Transverse colon (tissue), 4 donors: ENCODE data around the gene MMD. TPM values are rescaled to one million over a fixed set of nuclear protein-coding genes. Genes with fewer than 3 reads are reported as not detected.

Experiments used
- DNase-seq: peaks from one replicate; pipeline ENCODE4 v3.0.0-alpha.2; 2019
- H3K27ac ChIP-seq, 4 donors: fragments of 200-600 bp; sonication (generic); 2 replicates each; pipeline ENCODE4 v1.5.1; 2016 to 2018; ENCODE audit warnings: inconsistent platforms in 4 of 4
- H3K27me3 ChIP-seq: fragments of 200-600 bp; sonication (generic); 2 replicates; pipeline ENCODE4 v1.5.1; 2017; ENCODE audit warnings: inconsistent platforms
- H3K36me3 ChIP-seq, 4 donors: fragments of 200-600 bp; sonication (generic); 2 replicates each; pipeline ENCODE4 v1.5.1; 2017 to 2019; ENCODE audit warnings: inconsistent platforms in 4 of 4
- H3K4me1 ChIP-seq, 4 donors: fragments of 200-600 bp; sonication (generic); 2 replicates each; pipeline ENCODE4 v1.5.1; 2017 to 2020; ENCODE audit warnings: inconsistent platforms in 4 of 4
- H3K4me3 ChIP-seq, 4 donors: fragments of 200-600 bp; sonication (generic); 1 replicate in 1 of 4; 2 replicates in 3 of 4; pipeline versions ENCODE4 v1.5.1 to v1.6.1; 2017 to 2019; ENCODE audit warnings: inconsistent platforms in 4 of 4
- H3K9me3 ChIP-seq, 2 donors: fragments of 200-600 bp; sonication (generic); 2 replicates each; pipeline ENCODE4 v1.5.1; 2017 to 2019; ENCODE audit warnings: inconsistent platforms in 2 of 2
- CTCF ChIP-seq, 5 experiments: fragments of 200-600 bp in 3 of 5; fragments of 450-650 bp in 2 of 5; sonication (generic) in 3 of 5; IDR thresholded peaks; 1 replicate in 2 of 5; 2 replicates in 3 of 5; pipeline ENCODE4 v1.5.1; 2016 to 2017; ENCODE audit warnings: antibody characterized with exemption in 5 of 5, inconsistent platforms in 3 of 5, mild to moderate bottlenecking in 2 of 5, moderate library complexity in 1 of 5
- EP300 ChIP-seq: sonication (generic); formaldehyde crosslinking; IDR thresholded peaks from one replicate; pipeline ENCODE4 v1.6.1; 2017; ENCODE audit warnings: antibody characterized with exemption, low read depth
- POLR2A ChIP-seq: fragments of 450-650 bp; IDR thresholded peaks from one replicate; pipeline ENCODE4 v1.6.1; 2016; ENCODE audit warnings: antibody characterized with exemption, mild to moderate bottlenecking, moderate library complexity
- POLR2AphosphoS5 ChIP-seq, 3 donors: sonication (generic); formaldehyde crosslinking; IDR thresholded peaks; one replicate each; pipeline ENCODE4 v1.6.1; 2016; ENCODE audit warnings: antibody characterized with exemption in 3 of 3
- WGBS, 2 donors: methylation state at CpG; one replicate each; pipeline ENCODE4 v1.1.5; 2018; ENCODE audit warnings: low coverage in 1 of 2; 5-methylcytosine and 5-hydroxymethylcytosine counted together
- in situ Hi-C, 4 donors: fragments of 200-750 bp; cut with MboI; loops; one replicate each; pipeline versions ENCODE4 v1.15.0 to v1.15.1; 2017; ENCODE audit warnings: low sequenced_read_pairs in 3 of 4, low pct_ligation_motif_present in 1 of 4, low pct_unique_long_range_greater_than_20kb in 1 of 4
- intact Hi-C: fragments of 100-400 bp; cut with DNase I; formaldehyde crosslinking; loops from one replicate; pipeline ENCODE4 v1.15.1; 2023; ENCODE audit warnings: low total_unique reads
- total RNA-seq, 4 donors: library from RNA; depleted of rRNA; stranded (reverse); fragments of >200 nt; gene quantifications; one replicate each; pipeline ENCODE4 v1.1.0, GENCODE V29; 2016

The MMD gene
- total RNA-seq, 4 donors from 2014 or later, result 4.8 to 18.9 (median 14.3) TPM

- no peak for DNase-seq
- peaks cover 0 to 39% (median 13%) of the 10 kb centered on the region in 4 donors for H3K36me3 ChIP-seq
- no peaks in the 10 kb centered on the region for H3K27me3 ChIP-seq
- TF ChIP-seq CTCF (IDR thresholded peaks at IDR 0.05) (no peak), EP300 (no peak), POLR2A (no peak), POLR2AphosphoS5 (IDR thresholded peaks at IDR 0.05) (no peak)
- in situ Hi-C loops (no loop called here), intact Hi-C loops (no loop called here)
- WGBS, 2 donors, result 89 to 100% methylated on average over 1 of the region's 1 CpG
- no peak overlapping the region for H3K4me3 ChIP-seq
- H3K4me1 ChIP-seq, result peaks cover 0 to 10% (median 3%) of the 10 kb centered on the region in 4 donors
- no peak overlapping the region for H3K27ac ChIP-seq
- H3K9me3 ChIP-seq, result no peaks in the 10 kb centered on the region
Measured at GRCh38 chr17:55411463-55411855, 10.2 kb downstream of the MMD start.

- H3K9me3 ChIP-seq, result no peaks in the 10 kb centered on the region
- no peak for TF ChIP-seq EP300
- no peak for TF ChIP-seq POLR2AphosphoS5 (IDR thresholded peaks at IDR 0.05)
- TF ChIP-seq CTCF (IDR thresholded peaks at IDR 0.05), result no peak
- no peak for TF ChIP-seq POLR2A
- peaks cover 0 to 39% (median 13%) of the 10 kb centered on the region in 4 donors for H3K36me3 ChIP-seq
- no peak overlapping the region for H3K27ac ChIP-seq
- no peak overlapping the region for H3K4me3 ChIP-seq
- DNase-seq, result no peak
- in situ Hi-C loops, result no loop called here
- 88% methylated on average over 5 of the region's 5 CpGs for WGBS, 2 donors
- H3K4me1 ChIP-seq, result peaks cover 0 to 8% (median 3%) of the 10 kb centered on the region in 4 donors
- intact Hi-C loops, result no loop called here
- H3K27me3 ChIP-seq, result no peaks in the 10 kb centered on the region
Measured at GRCh38 chr17:55410722-55411462, 10.7 kb downstream of the MMD start.

GRCh38 chr17:55409030-55409800, 12.4 kb downstream of the MMD start:
- H3K27ac ChIP-seq, result no peak overlapping the region
- TF ChIP-seq EP300 (no peak), POLR2A (no peak), POLR2AphosphoS5 (IDR thresholded peaks at IDR 0.05) (no peak), CTCF (IDR thresholded peaks at IDR 0.05) (no peak)
- intact Hi-C loops (loop anchor here (10.0 kb wide), 1 partner anchor 106 kb away; the partner anchor contains the start of gene SMIM36), in situ Hi-C loops (no loop called here)
- peaks cover 0 to 46% (median 18%) of the 10 kb centered on the region in 4 donors for H3K36me3 ChIP-seq
- 91 to 93% methylated on average over 4 of the region's 4 CpGs for WGBS, 2 donors
- H3K27me3 ChIP-seq, result no peaks in the 10 kb centered on the region
- DNase-seq, result no peak
- H3K4me3 ChIP-seq, result no peak overlapping the region
- H3K4me1 ChIP-seq, result peaks cover 0 to 7% (median 0%) of the 10 kb centered on the region in 4 donors
- H3K9me3 ChIP-seq, result no peaks in the 10 kb centered on the region
